Hepatocyte (in vitro differentiated cells): ENCODE data around the gene KXD1.

Source experiments
- EZH2 ChIP-seq: fragments of 200-600 bp; sonication (generic); IDR thresholded peaks from 2 replicates; pipeline ENCODE4 v1.6.1; 2016; ENCODE audit warnings: antibody characterized with exemption, mild to moderate bottlenecking, borderline replicate concordance
- EZH2phosphoT487 ChIP-seq: fragments of 200-600 bp; sonication (generic); IDR thresholded peaks from one replicate; pipeline ENCODE4 v1.6.1; 2018; ENCODE audit warnings: antibody characterized with exemption, mild to moderate bottlenecking, low read depth, moderate library complexity; ENCODE audit not compliant: unreplicated experiment, severe bottlenecking
- TF ChIP-seq, protein P1 (sequence below): fragments of 200-600 bp; sonication (generic); IDR thresholded peaks from 2 replicates; pipeline ENCODE4 v1.5.1; 2016; ENCODE audit warnings: antibody characterized with exemption, mild to moderate bottlenecking; ENCODE audit not compliant: poor library complexity

GRCh38 chr19:18513868-18514267, 43.8 kb upstream of the KXD1 start:
- TF ChIP-seq, protein P1, sequence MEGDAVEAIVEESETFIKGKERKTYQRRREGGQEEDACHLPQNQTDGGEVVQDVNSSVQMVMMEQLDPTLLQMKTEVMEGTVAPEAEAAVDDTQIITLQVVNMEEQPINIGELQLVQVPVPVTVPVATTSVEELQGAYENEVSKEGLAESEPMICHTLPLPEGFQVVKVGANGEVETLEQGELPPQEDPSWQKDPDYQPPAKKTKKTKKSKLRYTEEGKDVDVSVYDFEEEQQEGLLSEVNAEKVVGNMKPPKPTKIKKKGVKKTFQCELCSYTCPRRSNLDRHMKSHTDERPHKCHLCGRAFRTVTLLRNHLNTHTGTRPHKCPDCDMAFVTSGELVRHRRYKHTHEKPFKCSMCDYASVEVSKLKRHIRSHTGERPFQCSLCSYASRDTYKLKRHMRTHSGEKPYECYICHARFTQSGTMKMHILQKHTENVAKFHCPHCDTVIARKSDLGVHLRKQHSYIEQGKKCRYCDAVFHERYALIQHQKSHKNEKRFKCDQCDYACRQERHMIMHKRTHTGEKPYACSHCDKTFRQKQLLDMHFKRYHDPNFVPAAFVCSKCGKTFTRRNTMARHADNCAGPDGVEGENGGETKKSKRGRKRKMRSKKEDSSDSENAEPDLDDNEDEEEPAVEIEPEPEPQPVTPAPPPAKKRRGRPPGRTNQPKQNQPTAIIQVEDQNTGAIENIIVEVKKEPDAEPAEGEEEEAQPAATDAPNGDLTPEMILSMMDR = no peak
- TF ChIP-seq EZH2 = no peak
- no peak for TF ChIP-seq EZH2phosphoT487
